ENCODE results near the gene TBCE.

DNA sequence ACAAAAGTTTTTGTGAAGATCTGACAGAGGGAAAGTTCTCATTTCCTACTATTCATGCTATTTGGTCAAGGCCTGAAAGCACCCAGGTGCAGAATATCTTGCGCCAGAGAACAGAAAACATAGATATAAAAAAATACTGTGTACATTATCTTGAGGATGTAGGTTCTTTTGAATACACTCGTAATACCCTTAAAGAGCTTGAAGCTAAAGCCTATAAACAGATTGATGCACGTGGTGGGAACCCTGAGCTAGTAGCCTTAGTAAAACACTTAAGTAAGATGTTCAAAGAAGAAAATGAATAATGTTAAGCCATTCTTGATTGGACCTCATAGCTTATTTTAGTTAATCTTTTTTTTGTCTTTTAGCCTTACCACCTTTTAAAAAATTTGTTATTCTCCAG, 24.8 kb upstream of the TBCE start:
- TF ChIP-seq, protein P1, sequence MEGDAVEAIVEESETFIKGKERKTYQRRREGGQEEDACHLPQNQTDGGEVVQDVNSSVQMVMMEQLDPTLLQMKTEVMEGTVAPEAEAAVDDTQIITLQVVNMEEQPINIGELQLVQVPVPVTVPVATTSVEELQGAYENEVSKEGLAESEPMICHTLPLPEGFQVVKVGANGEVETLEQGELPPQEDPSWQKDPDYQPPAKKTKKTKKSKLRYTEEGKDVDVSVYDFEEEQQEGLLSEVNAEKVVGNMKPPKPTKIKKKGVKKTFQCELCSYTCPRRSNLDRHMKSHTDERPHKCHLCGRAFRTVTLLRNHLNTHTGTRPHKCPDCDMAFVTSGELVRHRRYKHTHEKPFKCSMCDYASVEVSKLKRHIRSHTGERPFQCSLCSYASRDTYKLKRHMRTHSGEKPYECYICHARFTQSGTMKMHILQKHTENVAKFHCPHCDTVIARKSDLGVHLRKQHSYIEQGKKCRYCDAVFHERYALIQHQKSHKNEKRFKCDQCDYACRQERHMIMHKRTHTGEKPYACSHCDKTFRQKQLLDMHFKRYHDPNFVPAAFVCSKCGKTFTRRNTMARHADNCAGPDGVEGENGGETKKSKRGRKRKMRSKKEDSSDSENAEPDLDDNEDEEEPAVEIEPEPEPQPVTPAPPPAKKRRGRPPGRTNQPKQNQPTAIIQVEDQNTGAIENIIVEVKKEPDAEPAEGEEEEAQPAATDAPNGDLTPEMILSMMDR (IDR thresholded peaks at IDR 0.05; ENCODE audit: insufficient read depth, low read depth, low read length), result no peak
- no peak for TF ChIP-seq EZH2 (IDR thresholded peaks at IDR 0.05; ENCODE audit: insufficient read depth, low read length)

Data from astrocyte (in vitro differentiated cells and primary cell).